Measurements from ENCODE around the gene KCTD15.

KCTD15 gene

GRCh38 chr19:33796164-33796875 is at the start of gene KCTD15:
Gene KCTD15, plus strand, starts transcription at chr19:33796870. Its CDS starts 3,585 bp downstream, at chr19:33800455.
- no peak for DNase-seq

- DNase-seq, result no peak
Measured at GRCh38 chr19:33747273-33747672, 49.4 kb upstream of the KCTD15 start.

GRCh38 chr19:33748231-33748630 is 48.4 kb upstream of the KCTD15 start:
- DNase-seq, result no peak

GRCh38 chr19:33749016-33749415 is 47.7 kb upstream of the KCTD15 start:
- DNase-seq, result no peak

- no peak for DNase-seq
Measured at GRCh38 chr19:33749619-33750175, 47.0 kb upstream of the KCTD15 start.

GRCh38 chr19:33750587-33751435 is 45.9 kb upstream of the KCTD15 start:
- DNase-seq, result no peak

GRCh38 chr19:33751436-33751770 is 45.3 kb upstream of the KCTD15 start:
- DNase-seq, result no peak

- no peak for DNase-seq
Measured at GRCh38 chr19:33752018-33752800, 44.5 kb upstream of the KCTD15 start.

- no peak for DNase-seq
Measured at GRCh38 chr19:33752945-33753344, 43.7 kb upstream of the KCTD15 start.

GRCh38 chr19:33754361-33754760 is 42.3 kb upstream of the KCTD15 start:
- no peak for DNase-seq

- DNase-seq, result no peak
Measured at GRCh38 chr19:33755099-33756035, 41.3 kb upstream of the KCTD15 start.

GRCh38 chr19:33756177-33756576 is 40.5 kb upstream of the KCTD15 start:
- no peak for DNase-seq

- DNase-seq, result no peak
Measured at GRCh38 chr19:33758541-33759013, 38.1 kb upstream of the KCTD15 start.

- DNase-seq, result no peak
Measured at GRCh38 chr19:33759356-33759755, 37.3 kb upstream of the KCTD15 start.

- no peak for DNase-seq
Measured at GRCh38 chr19:33763633-33764371, 32.9 kb upstream of the KCTD15 start.

- no peak for DNase-seq
Measured at GRCh38 chr19:33766623-33767022, 30.0 kb upstream of the KCTD15 start.

GRCh38 chr19:33767898-33768413 is 28.7 kb upstream of the KCTD15 start:
- DNase-seq, result no peak

- DNase-seq, result no peak
Measured at GRCh38 chr19:33769208-33769607, 27.5 kb upstream of the KCTD15 start.

GRCh38 chr19:33770107-33770506 is 26.6 kb upstream of the KCTD15 start:
- no peak for DNase-seq

- peak; percentile 50 for DNase-seq
Measured at GRCh38 chr19:33771384-33772101, 25.1 kb upstream of the KCTD15 start.

Measured in activated T-cell treated with anti-CD3 and anti-CD28 coated beads for 4 hours (primary cell).